K562 (cell line): Measurements from ENCODE around the gene PBRM1.

Experiments used
- ARNT ChIP-seq, 2 experiments: fragments of 450-650 bp; IDR thresholded peaks; 2 replicates each; pipeline ENCODE4 v1.6.1; 2016; ENCODE audit warnings: mild to moderate bottlenecking in 1 of 2
- BHLHE40 ChIP-seq: IDR thresholded peaks from 2 replicates; pipeline ENCODE4 v1.6.1; 2011; ENCODE audit warnings: low read length, improper control_type of control experiment
- EGR1 ChIP-seq: fragments of 450-650 bp; conservative IDR thresholded peaks from 2 replicates; pipeline ENCODE4 v1.6.1; 2017; ENCODE audit warnings: mild to moderate bottlenecking
- EHMT2 ChIP-seq: fragments of 450-650 bp; IDR thresholded peaks from 2 replicates; pipeline ENCODE4 v1.6.1; 2018; ENCODE audit warnings: antibody characterized with exemption
- HES1 ChIP-seq: fragments of 450-650 bp; IDR thresholded peaks from 2 replicates; pipeline ENCODE4 v1.6.1; 2016; ENCODE audit warnings: low read depth, mild to moderate bottlenecking, moderate library complexity
- HIVEP1 ChIP-seq: fragments of 250-450 bp; sonication (Bioruptor Pico); IDR thresholded peaks from 2 replicates; pipeline ENCODE4 v1.4.0; 2020; ENCODE audit warnings: mild to moderate bottlenecking
- IRF2 ChIP-seq: sonication (generic); formaldehyde crosslinking; IDR thresholded peaks from 2 replicates; pipeline ENCODE4 v1.8.1; 2022; ENCODE audit warnings: mild to moderate bottlenecking, missing genetic modification reagents
- TAF1 ChIP-seq: IDR thresholded peaks from 2 replicates; pipeline ENCODE4 v1.6.1; 2011; ENCODE audit warnings: mild to moderate bottlenecking, low read length, moderate library complexity; ENCODE audit not compliant: insufficient read depth, control insufficient read depth, severe bottlenecking; ENCODE audit errors: extremely low read depth
- TF ChIP-seq, protein P1 (sequence below), 3 experiments: IDR thresholded peaks in 2 of 3; conservative IDR thresholded peaks in 1 of 3; 2 replicates each; pipeline ENCODE4 v1.5.1; 2011 to 2012; ENCODE audit warnings: low read length in 3 of 3, mild to moderate bottlenecking in 3 of 3, control low read depth in 2 of 3, improper control_type of control experiment in 1 of 3, inconsistent platforms in 1 of 3, low read depth in 1 of 3, mixed read lengths in 1 of 3, moderate library complexity in 1 of 3; ENCODE audit not compliant: insufficient read depth in 2 of 3
- TF ChIP-seq, protein P2 (sequence below): sonication (generic); formaldehyde crosslinking; IDR thresholded peaks from 2 replicates; pipeline ENCODE4 v1.8.0; 2022; ENCODE audit warnings: mild to moderate bottlenecking, low read depth, missing genetic modification reagents

DNA sequence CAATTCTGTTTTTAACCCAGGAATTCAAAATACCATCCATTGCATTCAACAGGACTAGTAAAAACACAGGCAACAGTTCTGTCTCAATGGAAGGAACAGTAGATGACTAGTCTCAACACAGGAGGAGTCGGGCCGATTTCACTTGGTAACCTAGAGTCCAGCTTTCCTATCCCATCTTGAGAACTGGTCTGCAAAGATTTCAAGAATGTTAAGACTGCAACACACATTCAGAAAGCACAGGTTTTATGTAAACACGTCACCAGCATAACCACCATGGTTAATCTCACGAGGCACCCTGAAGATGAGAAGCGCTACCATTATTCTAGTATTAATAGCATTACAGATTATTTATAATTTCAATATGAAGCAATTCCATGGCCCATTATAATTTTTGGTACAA lies 127.3 kb downstream of the PBRM1 start:
- TF ChIP-seq BHLHE40 (no peak), TAF1 (no peak), HIVEP1 (no peak), IRF2 (CRISPR knock-in tag) (no peak), EHMT2 (no peak), ARNT (IDR thresholded peaks at IDR 0.05) (no peak), EGR1 (no peak), HES1 (no peak)
- TF ChIP-seq, protein P1, sequence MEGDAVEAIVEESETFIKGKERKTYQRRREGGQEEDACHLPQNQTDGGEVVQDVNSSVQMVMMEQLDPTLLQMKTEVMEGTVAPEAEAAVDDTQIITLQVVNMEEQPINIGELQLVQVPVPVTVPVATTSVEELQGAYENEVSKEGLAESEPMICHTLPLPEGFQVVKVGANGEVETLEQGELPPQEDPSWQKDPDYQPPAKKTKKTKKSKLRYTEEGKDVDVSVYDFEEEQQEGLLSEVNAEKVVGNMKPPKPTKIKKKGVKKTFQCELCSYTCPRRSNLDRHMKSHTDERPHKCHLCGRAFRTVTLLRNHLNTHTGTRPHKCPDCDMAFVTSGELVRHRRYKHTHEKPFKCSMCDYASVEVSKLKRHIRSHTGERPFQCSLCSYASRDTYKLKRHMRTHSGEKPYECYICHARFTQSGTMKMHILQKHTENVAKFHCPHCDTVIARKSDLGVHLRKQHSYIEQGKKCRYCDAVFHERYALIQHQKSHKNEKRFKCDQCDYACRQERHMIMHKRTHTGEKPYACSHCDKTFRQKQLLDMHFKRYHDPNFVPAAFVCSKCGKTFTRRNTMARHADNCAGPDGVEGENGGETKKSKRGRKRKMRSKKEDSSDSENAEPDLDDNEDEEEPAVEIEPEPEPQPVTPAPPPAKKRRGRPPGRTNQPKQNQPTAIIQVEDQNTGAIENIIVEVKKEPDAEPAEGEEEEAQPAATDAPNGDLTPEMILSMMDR (IDR thresholded peaks at IDR 0.05 in 2 of 3, conservative IDR thresholded peaks at IDR 0.05 in 1 of 3; ENCODE audit: insufficient read depth in 2 of 3, low read depth in 1 of 3, low read length in 3 of 3): no peak
- TF ChIP-seq, protein P2, sequence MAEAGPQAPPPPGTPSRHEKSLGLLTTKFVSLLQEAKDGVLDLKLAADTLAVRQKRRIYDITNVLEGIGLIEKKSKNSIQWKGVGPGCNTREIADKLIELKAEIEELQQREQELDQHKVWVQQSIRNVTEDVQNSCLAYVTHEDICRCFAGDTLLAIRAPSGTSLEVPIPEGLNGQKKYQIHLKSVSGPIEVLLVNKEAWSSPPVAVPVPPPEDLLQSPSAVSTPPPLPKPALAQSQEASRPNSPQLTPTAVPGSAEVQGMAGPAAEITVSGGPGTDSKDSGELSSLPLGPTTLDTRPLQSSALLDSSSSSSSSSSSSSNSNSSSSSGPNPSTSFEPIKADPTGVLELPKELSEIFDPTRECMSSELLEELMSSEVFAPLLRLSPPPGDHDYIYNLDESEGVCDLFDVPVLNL: no peak
